A673 (cell line): ENCODE measurements around the gene SLC22A7. TPM values are rescaled to one million over a fixed set of nuclear protein-coding genes. Genes with fewer than 3 reads are reported as not detected.

Experiments used
- BruUV-seq: library from RNA; stranded (reverse); fragments of 400-500 nt; replicated peaks from 2 replicates; lab custom pipeline; 2021; lab: Mats Ljungman, UMichigan
- CTCF ChIA-PET: fragments of 300-600 bp; sonication (Branson Sonifier 250); formaldehyde crosslinking; loops from one replicate; lab custom pipeline; 2022; ENCODE audit warnings: antibody characterized with exemption; lab: Charles Lee
- POLR2A ChIA-PET: fragments of 300-600 bp; sonication (Branson Sonifier 250); formaldehyde crosslinking; loops from one replicate; lab custom pipeline; 2022; ENCODE audit warnings: antibody characterized with exemption; ENCODE audit not compliant: low non-redundant PET; lab: Charles Lee
- DNase-seq: peaks from one replicate; pipeline ENCODE4 v3.0.0-alpha.2; 2015; ENCODE audit warnings: low spot score
- H3K27ac ChIP-seq: fragments of 200-600 bp; sonication (generic); 2 replicates; pipeline ENCODE4 v1.5.1; 2016; ENCODE audit warnings: mixed run types, low read depth, mild to moderate bottlenecking, mixed read lengths, antibody characterized with exemption, low read length; ENCODE audit not compliant: poor library complexity, severe bottlenecking
- H3K27me3 ChIP-seq: fragments of 200-600 bp; sonication (generic); replicated peaks from 2 replicates; pipeline ENCODE4 v1.6.1; 2017; ENCODE audit warnings: mixed run types, low read depth, mild to moderate bottlenecking, mixed read lengths, antibody characterized with exemption, low read length; ENCODE audit not compliant: insufficient read depth, poor library complexity
- H3K36me3 ChIP-seq: fragments of 200-600 bp; sonication (generic); 2 replicates; pipeline ENCODE4 v1.6.1; 2016; ENCODE audit warnings: mixed run types, mild to moderate bottlenecking, mixed read lengths, antibody characterized with exemption, low read length; ENCODE audit not compliant: insufficient read depth, poor library complexity, severe bottlenecking
- H3K4me1 ChIP-seq: fragments of 200-600 bp; sonication (generic); 2 replicates; pipeline ENCODE4 v1.6.1; 2017; ENCODE audit warnings: mixed run types, mild to moderate bottlenecking, mixed read lengths, antibody characterized with exemption, low read length; ENCODE audit not compliant: insufficient read depth, poor library complexity, severe bottlenecking
- H3K4me3 ChIP-seq: fragments of 200-600 bp; sonication (generic); 2 replicates; pipeline ENCODE4 v1.5.1; 2016; ENCODE audit warnings: low read depth, mixed run types, mild to moderate bottlenecking, mixed read lengths, low read length; ENCODE audit not compliant: poor library complexity, severe bottlenecking
- H3K9me3 ChIP-seq: fragments of 200-600 bp; sonication (generic); 2 replicates; pipeline ENCODE4 v1.6.1; 2016; ENCODE audit warnings: mixed run types, low read depth, mild to moderate bottlenecking, mixed read lengths, antibody characterized with exemption, low read length; ENCODE audit not compliant: poor library complexity, severe bottlenecking
- EZH2 ChIP-seq: fragments of 200-600 bp; sonication (generic); IDR thresholded peaks from 2 replicates; pipeline ENCODE4 v1.6.1; 2017; ENCODE audit warnings: borderline replicate concordance, low read depth, mild to moderate bottlenecking, mixed read lengths, antibody characterized with exemption, low read length; ENCODE audit not compliant: poor library complexity, severe bottlenecking
- intact Hi-C: fragments of 100-400 bp; cut with micrococcal nuclease; formaldehyde crosslinking; loops from one replicate; pipeline ENCODE4 v1.10.0; 2022; ENCODE audit not compliant: unreplicated experiment
- total RNA-seq: library from RNA; stranded (reverse); gene quantifications from 2 replicates; pipeline ENCODE4 v1.2.3, GENCODE V29; 2021
- TF ChIP-seq, protein P1 (sequence below): fragments of 300-800, 200-600 bp; sonication (generic); conservative IDR thresholded peaks from 2 replicates; pipeline ENCODE4 v1.5.1; 2017; ENCODE audit warnings: low read depth, mild to moderate bottlenecking, antibody characterized with exemption, low read length, moderate library complexity, mixed read lengths

SLC22A7 gene
- total RNA-seq, 1 experiment from 2014 or later: not detected

DNA sequence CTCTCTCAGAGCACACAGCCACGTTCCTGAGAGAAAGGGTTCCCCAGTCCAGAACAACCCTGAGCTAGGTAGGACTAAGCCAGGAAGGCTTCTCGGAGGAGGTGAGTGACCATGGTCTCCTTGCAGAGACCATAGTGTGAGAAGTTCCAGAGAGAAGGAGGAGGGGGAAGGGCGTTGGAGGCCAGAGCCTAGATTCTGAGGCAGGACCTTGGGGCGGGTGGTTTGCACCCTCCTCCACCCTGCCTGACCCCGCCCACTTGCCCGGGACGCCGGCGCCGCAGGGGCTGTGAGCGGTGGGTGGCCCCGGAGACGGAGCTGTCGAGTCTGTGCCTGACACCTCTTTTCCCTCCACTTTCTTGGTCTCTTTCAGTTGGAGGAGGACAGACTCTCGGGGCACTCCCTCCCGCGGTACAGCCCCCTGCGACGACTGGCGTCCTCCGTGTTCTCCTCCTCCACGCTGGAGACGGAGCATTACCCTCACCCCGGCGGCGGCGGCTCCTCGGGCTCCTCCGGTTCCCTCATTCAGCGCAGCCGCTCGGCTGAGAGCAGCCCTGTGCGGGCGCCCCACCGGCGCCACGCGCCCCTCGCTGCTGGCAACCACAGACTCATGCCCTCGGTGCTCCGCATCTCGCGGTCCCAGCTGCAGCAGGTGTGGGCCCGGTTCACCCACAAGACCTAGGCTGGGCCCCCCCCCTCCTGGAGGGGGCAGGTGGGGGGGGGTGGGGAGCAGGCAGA is 28.6 kb upstream of the SLC22A7 start:
- peak; percentile 47 for DNase-seq
- H3K4me3 ChIP-seq: peak overlapping the region; percentile 18
- CTCF ChIA-PET: no interaction called here

DNA sequence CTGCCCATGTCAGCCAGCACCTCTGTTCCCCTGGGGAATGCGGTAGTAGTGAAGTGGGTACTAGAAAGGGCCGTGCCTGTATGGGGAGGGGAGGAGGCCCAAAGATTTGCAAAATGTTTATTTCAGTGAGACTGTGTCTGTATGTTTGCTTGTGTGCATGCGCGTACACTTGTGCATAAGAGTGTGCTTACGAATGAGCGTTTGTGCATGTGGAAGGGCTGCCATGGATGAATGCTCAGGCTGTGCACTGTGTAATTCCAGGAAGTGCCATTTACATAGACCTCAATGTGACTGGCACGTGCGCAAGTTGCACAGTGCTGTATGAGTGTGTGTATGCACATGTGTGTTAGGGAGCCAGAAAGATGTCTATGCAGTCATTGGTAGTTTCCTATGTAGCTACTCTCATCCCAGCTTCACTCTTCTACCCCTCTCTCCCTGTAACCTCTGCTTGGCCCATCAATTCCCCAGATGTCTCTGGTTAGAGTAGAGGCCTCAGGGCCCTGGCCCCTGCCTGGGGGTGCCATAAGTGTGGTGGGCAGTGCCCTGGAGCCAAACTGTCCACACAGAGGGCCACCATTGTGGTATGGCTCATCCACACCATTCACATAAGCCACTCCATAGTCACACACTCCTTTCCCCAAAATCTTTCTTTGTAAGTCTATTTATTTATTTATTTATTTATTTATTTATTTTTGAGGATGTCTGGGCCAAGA is 26.8 kb upstream of the SLC22A7 start:
- Histone ChIP-seq H3K9me3 (no peaks in the 10 kb centered on the region), H3K27ac (no peak overlapping the region), H3K27me3 (no peaks in the 10 kb centered on the region), H3K36me3 (no peaks in the 10 kb centered on the region), H3K4me1 (peaks cover 19% of the 10 kb centered on the region), H3K4me3 (no peak overlapping the region)
- no peak for DNase-seq
- TF ChIP-seq EZH2: no peak
- TF ChIP-seq, protein P1, sequence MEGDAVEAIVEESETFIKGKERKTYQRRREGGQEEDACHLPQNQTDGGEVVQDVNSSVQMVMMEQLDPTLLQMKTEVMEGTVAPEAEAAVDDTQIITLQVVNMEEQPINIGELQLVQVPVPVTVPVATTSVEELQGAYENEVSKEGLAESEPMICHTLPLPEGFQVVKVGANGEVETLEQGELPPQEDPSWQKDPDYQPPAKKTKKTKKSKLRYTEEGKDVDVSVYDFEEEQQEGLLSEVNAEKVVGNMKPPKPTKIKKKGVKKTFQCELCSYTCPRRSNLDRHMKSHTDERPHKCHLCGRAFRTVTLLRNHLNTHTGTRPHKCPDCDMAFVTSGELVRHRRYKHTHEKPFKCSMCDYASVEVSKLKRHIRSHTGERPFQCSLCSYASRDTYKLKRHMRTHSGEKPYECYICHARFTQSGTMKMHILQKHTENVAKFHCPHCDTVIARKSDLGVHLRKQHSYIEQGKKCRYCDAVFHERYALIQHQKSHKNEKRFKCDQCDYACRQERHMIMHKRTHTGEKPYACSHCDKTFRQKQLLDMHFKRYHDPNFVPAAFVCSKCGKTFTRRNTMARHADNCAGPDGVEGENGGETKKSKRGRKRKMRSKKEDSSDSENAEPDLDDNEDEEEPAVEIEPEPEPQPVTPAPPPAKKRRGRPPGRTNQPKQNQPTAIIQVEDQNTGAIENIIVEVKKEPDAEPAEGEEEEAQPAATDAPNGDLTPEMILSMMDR: no peak
- ChIA-PET CTCF (no interaction called here), POLR2A (interaction anchor here (0.6 kb wide), 1 partner anchor 193 kb away, joined by 8 read pairs; no protein-coding TSS in a partner anchor)
- intact Hi-C loops: no loop called here
- no TSS peak for BruUV-seq

More for the DNA sequence above, 28.6 kb upstream of the SLC22A7 start:
- no peak overlapping the region for H3K27ac ChIP-seq
- peaks cover 15% of the 10 kb centered on the region for H3K4me1 ChIP-seq
- no peaks in the 10 kb centered on the region for H3K9me3 ChIP-seq
- TF ChIP-seq EZH2: no peak
- TF ChIP-seq, protein P1: no peak
- intact Hi-C loops: loop anchor here (10.0 kb wide), 1 partner anchor 235 kb away; no protein-coding TSS in a partner anchor
- POLR2A ChIA-PET: no interaction called here
- H3K27me3 ChIP-seq: no peaks in the 10 kb centered on the region
- H3K36me3 ChIP-seq: no peaks in the 10 kb centered on the region
- BruUV-seq: no TSS peak

DNA sequence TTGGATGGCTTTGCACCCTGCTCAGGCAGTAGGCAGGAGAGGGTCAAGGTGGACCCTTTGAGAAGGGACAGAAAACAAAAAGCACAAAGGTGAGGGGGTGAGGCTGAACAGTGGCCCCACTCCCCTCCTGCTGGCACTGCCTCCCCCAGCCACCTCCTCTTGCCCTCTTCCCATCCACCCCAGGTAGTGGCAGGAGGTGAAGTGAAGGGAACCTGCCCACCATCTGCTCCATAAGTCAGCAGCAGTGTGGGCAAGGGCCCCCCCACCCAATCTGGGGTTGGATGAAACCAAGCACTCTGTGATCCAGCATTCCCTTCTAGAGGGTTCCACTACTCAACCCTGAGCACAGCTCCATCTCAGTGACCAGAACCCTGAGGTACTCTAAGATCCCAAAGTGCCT is 26.1 kb upstream of the SLC22A7 start:
- Histone ChIP-seq H3K4me1 (peaks cover 19% of the 10 kb centered on the region), H3K27ac (no peak overlapping the region), H3K36me3 (no peaks in the 10 kb centered on the region), H3K27me3 (no peaks in the 10 kb centered on the region), H3K4me3 (no peak overlapping the region), H3K9me3 (no peaks in the 10 kb centered on the region)
- ChIA-PET CTCF (no interaction called here), POLR2A (interaction anchor here (0.6 kb wide), 1 partner anchor 192 kb away, joined by 8 read pairs; no protein-coding TSS in a partner anchor)
- DNase-seq: no peak
- intact Hi-C loops: no loop called here
- TF ChIP-seq EZH2: no peak
- TF ChIP-seq, protein P1: no peak
- no TSS peak for BruUV-seq
